ENCODE data around the gene GABARAPL2. TPM values are rescaled to one million over a fixed set of nuclear protein-coding genes. Genes with fewer than 3 reads are reported as not detected.

The GABARAPL2 gene
- total RNA-seq, 1 experiment from 2014 or later = 76.9 TPM

GRCh38 chr16:75578725-75579124 is 12.5 kb downstream of the GABARAPL2 start:
- no peak for DNase-seq (ENCODE audit: low read depth, low spot score)
- Histone ChIP-seq H3K9me3 (ENCODE audit: control insufficient read depth in 1 of 2, insufficient read depth in 1 of 2, low read depth in 1 of 2, low read length in 2 of 2) (no peaks in the 10 kb centered on the region), H3K27me3 (ENCODE audit: insufficient read depth, low read length) (no peaks in the 10 kb centered on the region), H3K9me2 (ENCODE audit: insufficient read depth) (no peaks in the 10 kb centered on the region), H3K4me3 (replicated peaks in 1 of 2; ENCODE audit: low read depth in 1 of 2, low read length in 2 of 2) (no peak overlapping the region), H3K4me2 (ENCODE audit: low read length) (no peak overlapping the region), H3K9ac (ENCODE audit: low read length) (no peak overlapping the region), H3K4me1 (ENCODE audit: control insufficient read depth in 1 of 2, insufficient read depth in 2 of 2, low read length in 2 of 2) (no peaks in the 10 kb centered on the region), H3K79me2 (ENCODE audit: insufficient read depth, low read length) (no peaks in the 10 kb centered on the region), H3K36me3 (ENCODE audit: control insufficient read depth in 1 of 2, insufficient read depth in 2 of 2, low read length in 2 of 2) (peaks cover 17 to 23% of the 10 kb centered on the region in 2 experiments), H4K20me1 (ENCODE audit: insufficient read depth) (no peaks in the 10 kb centered on the region), H2AFZ (ENCODE audit: low read depth, low read length, poor library complexity, severe bottlenecking) (no peak overlapping the region), H3K27ac (ENCODE audit: low read depth, low read length) (no peak overlapping the region)
- intact Hi-C loops (cut with micrococcal nuclease) = no loop called here
- ChIA-PET POLR2A (no interaction called here), RAD21 (ENCODE audit: low non-redundant PET in 1 of 2, low total read pairs in 2 of 2, uncharacterized antibody in 2 of 2, unreplicated experiment in 2 of 2) (no interaction called here), CTCF (no interaction called here)
- BruUV-seq (replicated peaks) = no TSS peak
- TF ChIP-seq REST (IDR thresholded peaks at IDR 0.05; ENCODE audit: low read depth) (no peak), FOSL1 (IDR thresholded peaks at IDR 0.05; ENCODE audit: low read depth) (no peak), SP1 (IDR thresholded peaks at IDR 0.05; ENCODE audit: low read depth) (no peak), EGR1 (IDR thresholded peaks at IDR 0.05; ENCODE audit: low read depth) (no peak), CTCF (IDR thresholded peaks at IDR 0.05 in 2 of 3, conservative IDR thresholded peaks at IDR 0.05 in 1 of 3; ENCODE audit: borderline replicate concordance in 1 of 3, insufficient read depth in 1 of 3, low read depth in 2 of 3, low read length in 2 of 3) (no peak), EZH2phosphoT487 (IDR thresholded peaks at IDR 0.05; ENCODE audit: borderline replicate concordance) (no peak), ELF1 (IDR thresholded peaks at IDR 0.05; ENCODE audit: borderline replicate concordance, low read depth) (no peak), ZBTB33 (IDR thresholded peaks at IDR 0.05; ENCODE audit: extremely low read depth, insufficient replicate concordance, low read length) (no peak), JUND (IDR thresholded peaks at IDR 0.05) (no peak), ZFX (IDR thresholded peaks at IDR 0.05) (no peak)
- no peak for ATAC-seq

Data from HCT116 (cell line).